ENCODE measurements around the gene PSMB8.
A peak's percentile ranks its signal among the peaks of the same experiment; 100 is the strongest.
"Not testable (repeated sequence)": the region's sequence is repeated elsewhere in the genome, so short reads cannot be mapped to it uniquely, and the experiment has no call there.

The PSMB8 gene

DNA sequence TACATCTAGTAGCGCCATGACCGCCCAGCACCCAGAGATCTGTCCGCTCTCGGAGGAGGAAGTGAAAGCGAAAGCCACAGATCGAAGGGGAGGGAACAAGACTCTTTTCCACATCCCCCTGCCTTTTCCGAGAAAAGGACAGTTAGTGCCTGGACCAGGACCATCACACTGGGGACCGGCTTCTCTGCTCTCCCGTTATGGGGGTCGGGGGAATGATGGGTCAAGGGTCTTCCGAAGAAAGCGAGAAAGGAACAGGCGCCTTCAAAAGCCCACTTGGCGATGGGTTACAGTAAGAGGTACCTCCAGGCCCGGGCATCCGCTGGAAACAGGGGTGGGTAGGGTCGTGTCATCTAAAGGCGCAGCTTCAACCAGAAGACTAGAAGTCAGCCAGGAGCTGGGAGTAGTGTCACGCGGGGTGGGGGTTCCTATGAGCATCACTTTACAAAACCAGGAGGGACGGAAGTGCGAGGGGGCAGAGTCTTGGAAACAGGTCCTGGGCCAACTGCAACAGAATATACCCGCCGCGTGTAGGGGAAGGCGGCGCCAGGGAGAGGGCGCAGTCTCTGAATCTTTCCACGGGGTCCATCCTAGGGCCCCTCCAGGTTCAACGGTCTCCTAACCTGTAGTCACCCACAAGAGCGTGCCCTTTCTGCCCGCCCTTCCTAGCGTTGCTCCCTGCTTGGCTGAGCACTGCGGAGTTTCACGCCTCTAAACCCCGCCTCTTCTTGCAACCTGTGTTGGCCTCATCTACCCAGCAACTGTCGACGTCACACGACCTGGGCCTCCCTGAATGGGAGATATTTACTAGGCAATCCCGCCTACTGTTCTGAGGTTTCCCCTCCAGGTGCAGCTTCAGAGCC, at the start of gene PSMB8:
Gene PSMB8, minus strand, starts transcription at position 69 of the 860 bp plus-strand sequence. Its CDS starts 51 bp downstream, at position 18.
- peak; percentile 88 for DNase-seq (ENCODE audit: low read depth)

DNA sequence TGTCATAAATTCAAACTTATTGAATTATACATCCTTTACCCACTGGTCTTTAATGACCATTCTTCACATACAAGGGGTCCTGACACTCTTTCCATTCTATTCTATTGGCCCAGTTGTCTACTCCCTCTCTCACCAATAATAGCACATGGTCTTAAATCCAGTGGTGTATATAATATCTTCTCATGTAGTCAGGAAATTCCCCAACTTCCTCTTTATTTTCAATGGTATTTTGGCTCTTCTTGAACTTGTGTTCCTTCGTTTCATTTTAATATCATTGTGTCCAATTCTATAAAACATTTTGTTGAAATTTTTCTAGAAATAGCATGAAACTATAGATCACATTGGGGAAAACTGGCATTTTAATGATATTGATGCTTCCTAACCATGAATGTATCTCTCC, 47.0 kb upstream of the PSMB8 start:
- DNase-seq (ENCODE audit: low read depth) = no peak

DNA sequence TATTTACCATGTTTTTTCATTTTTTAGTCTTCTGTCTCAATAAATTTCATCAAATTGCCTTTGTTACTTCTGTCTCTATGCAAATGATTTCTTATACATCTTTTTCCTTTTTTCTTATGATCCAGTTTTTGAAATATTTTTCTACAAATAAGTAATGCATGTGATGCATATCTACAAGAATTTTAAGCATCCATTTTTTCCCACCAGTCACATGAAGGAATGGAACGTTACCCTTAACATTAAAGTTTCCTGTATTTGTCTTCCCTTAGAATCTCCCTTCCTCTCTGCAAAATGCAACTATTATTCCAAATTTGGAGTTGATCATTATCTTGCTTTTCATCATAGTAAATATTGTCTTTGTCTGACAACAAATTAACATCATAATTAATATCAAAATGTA, 45.7 kb upstream of the PSMB8 start:
- no peak for DNase-seq (ENCODE audit: low read depth)

DNA sequence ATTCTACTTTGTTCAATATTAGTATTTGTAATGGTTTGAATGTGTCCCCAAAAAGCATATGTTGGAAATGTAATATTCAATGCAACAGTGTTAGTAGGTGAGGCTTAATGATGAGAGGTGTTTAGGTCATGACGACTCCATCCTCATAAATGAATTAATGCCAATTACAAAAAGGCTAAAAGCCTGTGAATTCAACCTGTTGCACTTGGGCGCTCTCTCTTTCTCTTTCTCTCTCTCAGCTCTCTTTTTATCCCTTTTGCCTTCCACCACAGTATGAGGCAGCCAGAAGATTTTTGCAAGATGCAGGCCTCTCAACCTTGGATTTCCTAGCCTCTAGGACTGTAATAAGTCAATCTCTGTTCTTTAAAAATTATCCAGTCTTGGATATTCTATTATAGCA, 44.7 kb upstream of the PSMB8 start:
- DNase-seq (ENCODE audit: low read depth) = no peak

DNA sequence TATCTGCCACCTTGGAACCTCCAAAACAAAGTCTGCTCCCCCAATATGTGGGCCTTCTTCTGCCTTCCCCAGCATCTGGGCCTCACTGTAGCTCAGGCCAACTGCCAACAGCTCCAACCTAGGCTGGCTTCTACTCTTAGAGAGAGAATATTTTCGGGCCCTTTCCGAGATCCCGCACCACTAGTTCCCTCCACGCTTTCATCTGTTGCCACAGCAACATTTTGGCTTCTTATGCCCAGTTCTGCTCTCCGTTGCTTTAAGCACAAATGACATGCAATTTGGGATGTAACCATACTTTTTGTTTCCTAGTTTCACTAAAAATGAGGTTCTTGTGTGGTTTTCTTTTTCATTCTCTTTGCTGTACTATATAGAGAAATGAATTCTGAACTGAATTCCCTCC, 43.8 kb upstream of the PSMB8 start:
- DNase-seq (ENCODE audit: low read depth) = no peak

DNA sequence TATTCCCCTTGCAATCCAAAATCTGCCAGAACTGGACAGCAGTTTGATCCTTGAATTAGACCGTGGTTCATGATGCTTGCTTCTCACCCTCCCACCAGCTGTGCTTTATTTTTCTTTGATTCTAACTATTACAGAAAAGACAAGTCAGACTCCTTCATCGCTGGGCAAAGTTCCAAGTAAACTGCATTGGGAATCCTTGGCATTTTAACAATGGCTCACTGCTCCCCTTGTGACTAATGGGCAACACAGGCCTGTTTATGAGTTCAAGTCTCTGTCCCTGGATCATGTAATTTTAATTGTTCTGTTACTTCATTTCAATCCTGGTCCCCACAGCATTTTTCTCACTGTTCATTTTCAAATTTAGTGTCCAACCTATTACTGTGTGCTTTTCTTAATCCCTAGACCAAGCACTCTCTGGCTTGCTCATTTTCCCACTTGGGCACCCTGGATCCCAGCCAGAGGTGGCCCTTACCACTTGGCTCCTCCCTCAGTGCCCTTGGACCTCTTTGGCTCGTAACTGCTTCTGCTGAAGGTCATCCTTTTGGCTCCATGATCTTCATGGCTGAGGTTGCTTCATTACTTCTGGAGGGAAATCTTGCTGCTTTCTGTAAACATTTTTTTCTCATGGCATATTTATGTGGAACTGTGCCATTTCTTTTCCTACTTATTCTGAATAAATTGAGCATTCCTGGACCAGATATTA, 43.0 kb upstream of the PSMB8 start:
- peak; percentile 48 for DNase-seq (ENCODE audit: low read depth)

DNA sequence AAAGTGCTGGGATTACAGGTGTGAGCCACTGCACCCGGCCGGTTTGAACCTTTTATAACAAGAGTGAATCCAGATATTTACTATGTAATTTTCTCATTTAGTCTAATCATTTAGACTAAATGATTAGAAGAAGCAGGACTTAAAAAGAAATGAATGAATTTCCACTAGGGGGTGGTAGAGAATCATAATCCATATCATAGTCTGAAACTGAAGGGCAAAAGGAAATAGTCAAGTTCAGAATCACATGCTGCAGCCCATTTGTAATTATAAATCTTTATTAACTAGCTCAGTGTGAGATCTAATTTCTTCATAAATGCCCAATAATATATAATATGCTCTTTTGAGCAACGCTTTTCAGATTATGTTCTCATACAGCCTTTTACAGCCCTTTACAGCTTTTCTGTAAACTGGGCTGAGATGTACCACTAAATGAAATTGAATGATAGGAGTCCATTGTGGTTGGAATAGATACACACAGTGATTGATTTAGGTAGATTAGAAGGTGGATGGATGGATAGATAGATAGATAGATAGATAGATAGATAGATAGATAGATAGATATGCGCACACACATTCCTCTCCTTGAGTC, 41.9 kb upstream of the PSMB8 start:
- DNase-seq (ENCODE audit: low read depth) = no peak

DNA sequence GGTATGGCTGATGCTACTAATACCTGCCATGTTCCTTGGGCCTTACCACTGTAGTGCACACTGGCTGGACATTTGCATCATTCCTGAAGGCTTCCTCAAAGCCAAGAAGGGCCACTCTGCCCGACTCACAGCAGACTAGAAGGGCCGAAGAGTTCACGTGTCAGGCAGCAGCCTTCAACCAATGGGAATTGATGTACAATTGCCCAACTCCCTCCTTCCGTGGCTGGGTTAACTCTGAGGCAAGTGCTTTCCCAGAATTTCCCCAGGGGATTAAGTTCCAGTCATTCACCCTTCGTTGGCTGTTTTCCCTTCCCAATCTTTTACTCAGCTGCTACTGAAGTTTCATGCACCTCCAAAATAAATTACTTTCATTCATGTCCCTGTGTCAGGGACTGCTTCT, 39.9 kb upstream of the PSMB8 start:
- no peak for DNase-seq (ENCODE audit: low read depth)

DNA sequence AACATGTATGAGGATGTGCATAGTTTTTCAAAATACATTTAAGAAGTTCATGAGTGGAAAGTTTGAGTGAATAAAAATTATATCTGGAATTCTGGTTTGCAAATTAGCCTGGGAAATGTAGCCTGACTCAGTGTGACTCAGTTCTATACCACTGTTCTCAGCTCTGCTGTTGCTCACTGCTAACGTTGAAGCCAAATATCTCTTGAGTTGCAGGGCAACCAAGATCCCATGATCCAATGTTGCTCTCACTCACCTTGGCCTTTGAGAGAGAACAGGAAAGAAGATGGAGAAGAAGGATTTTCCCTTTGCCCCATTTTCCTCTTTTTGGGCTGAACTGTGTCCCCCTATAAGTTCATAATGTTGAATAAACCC, 39.0 kb upstream of the PSMB8 start:
- DNase-seq (ENCODE audit: low read depth) = no peak

DNA sequence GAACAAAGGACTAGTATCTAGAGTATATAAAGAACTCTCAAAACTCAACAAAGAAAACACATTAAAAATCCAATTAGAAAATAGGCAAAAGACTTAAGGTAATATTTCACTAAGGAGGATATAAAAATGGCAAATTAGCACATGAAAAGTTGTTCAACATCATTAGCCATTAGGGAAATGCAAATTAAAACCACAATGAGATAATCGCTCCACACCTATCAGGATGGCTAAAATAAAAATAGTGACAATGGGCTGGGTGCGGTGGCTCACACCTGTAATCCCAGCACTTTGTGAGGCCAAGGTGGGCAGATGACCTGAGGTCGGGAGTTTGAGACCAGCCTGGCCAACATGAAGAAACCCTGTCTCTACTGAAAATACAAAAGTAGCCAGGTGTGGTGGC, 37.1 kb upstream of the PSMB8 start:
- DNase-seq (ENCODE audit: low read depth) = not testable (repeated sequence)

DNA sequence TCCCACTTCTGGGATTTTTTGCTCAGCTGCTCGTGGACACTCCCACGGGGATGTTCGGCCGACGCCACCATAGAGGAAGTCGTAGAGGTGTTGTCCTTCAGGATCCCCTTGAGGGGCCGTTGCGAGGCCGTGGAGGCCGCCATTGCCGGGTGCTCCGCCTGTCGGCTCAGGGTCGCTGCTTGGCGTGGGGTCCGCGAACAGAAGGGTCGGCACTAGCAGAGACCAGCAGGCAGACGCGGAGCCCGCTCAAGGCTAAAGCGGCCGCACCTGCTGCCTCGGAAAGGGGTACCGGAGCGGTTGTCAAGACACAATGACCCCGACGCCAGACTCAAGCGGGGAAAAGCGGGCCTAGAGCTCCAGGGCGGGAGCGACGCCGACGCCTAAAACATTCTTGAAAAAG, 35.8 kb upstream of the PSMB8 start:
- no peak for DNase-seq (ENCODE audit: low read depth)

DNA sequence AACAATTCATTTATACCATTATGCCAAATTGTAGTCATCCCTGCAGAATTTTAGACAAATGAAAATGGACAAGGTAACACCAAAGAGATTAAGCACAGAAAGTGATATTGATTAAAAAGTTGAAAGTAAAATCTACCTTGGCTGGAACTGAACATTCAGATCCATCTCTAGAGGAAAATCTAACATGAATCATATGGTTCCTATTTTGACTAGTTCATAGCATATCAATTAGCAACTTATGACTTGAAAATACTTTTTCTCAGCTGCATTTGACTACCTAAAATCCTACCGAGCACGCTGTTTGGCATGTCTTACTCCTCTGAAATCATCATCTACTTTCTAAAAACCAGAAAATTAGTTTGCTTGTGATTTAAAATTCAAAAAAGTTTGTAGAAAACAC, 32.8 kb upstream of the PSMB8 start:
- DNase-seq (ENCODE audit: low read depth) = no peak

DNA sequence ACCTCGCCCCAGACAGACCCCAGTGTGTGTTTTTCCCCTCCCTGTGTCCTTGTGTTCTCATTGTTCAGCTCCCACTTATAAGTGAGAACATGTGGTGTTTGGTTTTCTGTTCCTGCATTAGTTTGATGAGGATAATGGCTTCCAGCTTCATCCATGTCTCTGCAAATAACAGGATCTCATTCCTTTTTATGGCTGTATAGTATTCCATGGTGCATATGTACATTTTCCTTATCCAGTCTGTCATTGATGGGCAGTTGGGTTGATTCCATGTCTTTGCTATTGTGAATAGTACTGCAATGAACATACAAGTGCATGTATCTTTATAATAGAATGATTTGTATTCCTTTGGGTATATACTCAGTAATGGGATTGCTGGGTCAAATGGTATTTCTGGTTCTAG, 30.1 kb upstream of the PSMB8 start:
- DNase-seq (ENCODE audit: low read depth) = not testable (repeated sequence)

DNA sequence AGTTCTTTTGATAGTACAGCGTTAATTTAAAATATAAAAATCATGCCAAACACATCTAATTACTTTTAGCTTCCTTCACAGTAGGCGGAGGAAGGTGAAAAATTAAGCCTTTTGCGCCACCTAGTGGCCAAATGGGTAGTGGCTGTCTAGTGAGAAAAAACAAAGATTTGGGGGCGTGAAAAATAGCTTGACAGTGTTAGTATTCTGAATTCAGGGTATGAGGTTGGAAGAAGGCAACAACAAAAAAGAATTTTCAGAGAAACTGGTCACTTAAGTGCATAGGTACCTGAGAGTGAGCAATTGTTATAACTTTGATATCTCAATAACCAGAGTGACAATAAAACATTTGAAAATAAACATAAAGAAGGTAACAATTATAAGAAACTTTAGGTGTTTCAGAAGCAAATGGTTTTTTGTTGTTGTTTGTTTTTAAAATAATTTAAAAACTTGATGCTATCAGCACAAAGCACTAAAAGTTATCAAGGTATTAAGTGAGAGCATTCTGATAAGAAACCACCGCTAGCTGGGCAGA, 24.5 kb upstream of the PSMB8 start:
- no peak for DNase-seq (ENCODE audit: low read depth)

DNA sequence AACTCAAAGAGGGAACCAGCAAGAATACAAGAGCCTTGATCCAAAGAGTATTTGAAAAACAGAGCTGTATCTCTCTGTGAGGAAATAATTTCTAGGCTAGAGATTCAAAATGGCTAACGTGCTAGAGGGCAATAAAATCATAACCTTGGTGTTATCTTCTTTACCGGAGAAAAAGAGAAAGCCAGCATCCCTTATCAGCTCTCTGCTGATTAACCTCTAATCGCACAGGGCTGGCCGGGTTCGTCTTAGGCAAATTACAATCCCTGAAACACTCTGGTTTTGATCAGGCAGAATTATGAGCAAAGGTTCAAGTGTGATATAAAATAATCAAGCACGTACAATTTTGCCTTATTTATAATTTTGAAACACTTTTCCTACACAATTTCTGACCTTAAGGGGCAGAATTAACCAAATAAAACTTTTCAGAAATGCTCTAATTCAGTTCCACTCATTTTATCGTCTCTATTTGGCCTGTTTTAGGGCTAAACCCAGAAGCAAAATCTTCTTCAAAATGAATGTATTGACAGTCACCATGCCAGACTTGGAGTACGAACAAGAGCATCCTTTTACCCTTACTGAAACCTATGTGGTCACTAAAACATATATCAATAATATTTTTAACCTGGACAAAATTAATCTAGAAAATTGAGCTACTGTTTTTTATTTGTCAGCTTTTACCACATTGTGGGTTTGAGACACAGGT, 23.9 kb upstream of the PSMB8 start:
- DNase-seq (ENCODE audit: low read depth) = no peak

DNA sequence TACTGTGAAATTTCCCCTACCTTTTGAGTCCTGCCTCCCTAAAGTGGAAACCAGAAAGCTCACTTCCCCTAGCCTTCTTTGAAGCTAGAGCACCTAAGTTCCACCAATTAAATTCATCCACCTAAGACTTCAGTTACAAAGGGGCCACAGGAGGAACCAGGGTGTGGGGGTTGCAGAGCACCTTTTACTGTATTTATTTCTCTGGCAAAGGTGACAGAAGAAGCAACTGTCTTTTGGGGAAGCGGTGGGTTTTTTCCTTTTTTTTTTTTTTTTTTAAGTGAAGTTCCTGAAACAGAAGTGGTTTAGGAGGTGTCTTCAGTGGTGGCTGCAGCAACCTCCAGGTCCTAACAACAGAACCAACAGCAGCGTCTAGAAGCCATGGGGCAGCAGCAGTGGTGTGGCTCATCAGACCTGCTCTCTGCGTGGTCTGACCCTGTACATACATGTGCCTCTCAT, 23.2 kb upstream of the PSMB8 start:
- DNase-seq (ENCODE audit: low read depth) = no peak

DNA sequence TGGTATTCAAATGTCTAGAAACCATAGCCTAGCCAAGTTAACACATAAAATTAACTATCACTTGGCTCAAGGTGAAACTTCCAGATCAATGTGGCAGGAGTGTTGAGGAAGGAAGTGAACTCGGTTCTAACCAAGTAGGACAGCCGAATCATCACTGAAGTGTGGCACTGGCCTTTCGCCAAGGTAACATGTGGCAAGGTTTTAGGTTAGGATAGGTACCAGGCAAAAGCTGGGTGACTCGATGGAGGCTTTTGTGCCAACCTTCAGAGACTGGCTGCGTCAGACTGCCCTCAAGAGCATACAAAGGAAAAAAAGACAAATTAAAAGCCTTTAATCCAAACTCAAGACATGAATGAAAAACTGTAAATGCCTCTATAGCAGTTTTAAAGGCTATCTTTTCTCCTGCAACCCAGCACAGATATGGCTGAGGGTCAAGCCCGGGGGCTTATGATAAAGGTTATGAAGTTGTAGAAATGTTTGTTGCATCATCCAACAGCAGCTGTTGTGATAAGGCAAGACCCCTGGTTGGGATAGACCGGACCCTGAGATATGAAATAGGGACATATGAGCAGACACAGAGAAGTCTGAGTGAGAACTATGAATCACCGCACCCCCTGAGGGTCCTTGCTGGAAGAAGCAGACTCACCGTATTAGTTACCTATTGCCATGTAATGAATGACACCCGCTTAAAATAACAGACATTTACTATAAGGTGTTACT, 22.0 kb upstream of the PSMB8 start:
- DNase-seq (ENCODE audit: low read depth) = no peak

DNA sequence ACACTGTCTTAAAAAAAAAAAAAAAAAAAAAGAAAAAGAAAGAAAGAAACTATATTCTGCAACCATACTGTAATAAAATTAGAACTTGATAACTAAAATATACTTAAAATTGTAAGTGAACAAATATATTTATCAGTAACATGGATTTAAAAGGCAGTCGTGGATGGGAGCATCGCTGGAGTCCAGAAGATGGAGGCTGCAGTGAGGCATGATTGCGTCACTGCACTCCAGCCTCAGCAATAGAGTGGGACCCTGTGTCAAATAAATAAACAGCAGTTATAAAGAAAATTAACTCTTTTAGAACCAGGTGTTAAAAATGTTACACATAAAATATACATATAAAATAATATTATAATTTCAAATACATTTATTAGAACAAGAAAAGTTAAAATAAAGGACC, 18.9 kb upstream of the PSMB8 start:
- DNase-seq (ENCODE audit: low read depth) = no peak

DNA sequence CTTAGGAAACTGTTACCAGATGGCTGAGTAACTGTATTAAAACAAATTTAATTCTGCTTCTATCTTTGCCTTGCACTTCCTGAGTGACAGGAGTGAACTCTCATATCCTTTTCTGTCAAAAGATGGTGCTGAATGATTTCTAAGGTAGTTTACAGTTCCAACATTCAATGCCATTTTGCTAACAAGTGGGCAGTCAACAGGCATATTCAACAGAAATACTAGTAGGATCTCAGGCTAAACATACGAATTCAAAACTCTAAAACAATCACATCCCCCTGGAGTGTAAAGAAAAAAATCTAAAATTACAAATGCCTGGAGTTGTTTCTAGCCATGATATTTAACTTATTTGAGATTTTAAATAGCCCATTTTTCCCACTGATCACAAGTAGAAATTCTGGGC, 16.8 kb upstream of the PSMB8 start:
- DNase-seq (ENCODE audit: low read depth) = no peak

DNA sequence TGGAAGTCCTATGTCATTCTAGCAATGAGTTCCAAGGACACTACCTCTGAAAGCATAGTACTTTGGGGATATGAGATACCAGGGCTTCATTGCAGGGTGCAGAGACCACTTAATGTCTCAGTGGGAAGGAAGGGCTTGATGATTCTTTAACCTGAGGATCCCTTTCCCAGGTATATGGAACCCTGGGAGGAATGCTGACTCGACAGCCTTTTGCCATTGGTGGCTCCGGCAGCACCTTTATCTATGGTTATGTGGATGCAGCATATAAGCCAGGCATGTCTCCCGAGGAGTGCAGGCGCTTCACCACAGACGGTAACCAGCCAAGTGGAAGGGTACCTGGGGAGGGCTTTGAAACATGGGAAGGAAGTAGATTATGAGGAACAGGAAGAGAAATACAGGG, 14.3 kb upstream of the PSMB8 start:
- DNase-seq (ENCODE audit: low read depth) = no peak

DNA sequence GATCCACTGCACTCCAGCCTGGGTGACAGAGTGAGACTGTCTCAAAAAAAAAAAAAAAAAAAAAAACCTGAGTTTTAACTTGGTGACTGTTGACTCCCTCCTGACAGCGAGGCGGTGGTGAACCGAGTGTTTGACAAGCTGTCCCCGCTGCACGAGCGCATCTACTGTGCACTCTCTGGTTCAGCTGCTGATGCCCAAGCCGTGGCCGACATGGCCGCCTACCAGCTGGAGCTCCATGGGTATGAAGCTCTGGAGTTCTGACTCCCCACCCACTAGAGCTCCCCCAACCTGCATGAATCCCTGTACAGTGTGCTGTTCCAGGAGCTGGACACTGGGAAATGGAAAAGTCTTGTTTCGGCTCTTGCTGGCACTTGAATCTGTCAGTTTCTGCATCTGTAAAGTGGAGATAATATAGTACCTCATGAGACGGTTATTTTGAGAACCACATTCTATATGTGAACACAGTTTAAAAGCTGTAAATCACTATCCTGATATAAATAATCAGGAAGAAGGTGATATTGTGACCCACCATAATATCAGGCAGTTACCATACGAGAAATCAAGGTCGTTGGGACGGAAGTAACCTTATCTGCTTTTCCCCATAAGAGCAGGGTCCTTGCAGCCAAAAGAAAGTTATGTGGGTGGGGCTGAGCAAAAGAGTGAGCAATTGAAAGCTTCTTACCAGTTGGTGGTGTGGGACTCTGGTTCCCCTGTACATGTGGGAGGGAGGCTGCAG, 13.5 kb upstream of the PSMB8 start:
- DNase-seq (ENCODE audit: low read depth) = no peak
